CD4-positive, alpha-beta T cell (primary cell): ENCODE data around the gene VPS41. TPM values are rescaled to one million over a fixed set of nuclear protein-coding genes. Genes with fewer than 3 reads are reported as not detected.

Experiments
- ATAC-seq: fragments of 200-7000 bp; cut with Tn5 transposase; one replicate; pipeline ENCODE4 v1.10.0; 2022; ENCODE audit warnings: mild to moderate bottlenecking; ENCODE audit not compliant: poor library complexity
- CTCF ChIA-PET: fragments of 350-600 bp; sonication (Branson Sonifier 250); formaldehyde crosslinking; loops from one replicate; lab custom pipeline; 2021; ENCODE audit warnings: antibody characterized with exemption, inconsistent platforms; lab: Charles Lee
- POLR2A ChIA-PET: fragments of 350-600 bp; sonication (Branson Sonifier 250); formaldehyde crosslinking; loops from one replicate; lab custom pipeline; 2021; ENCODE audit warnings: antibody characterized with exemption, inconsistent platforms; lab: Charles Lee
- DNase-seq, 14 experiments: peaks; one replicate each; pipeline ENCODE4 v3.0.0-alpha.2; 2013 to 2020; ENCODE audit warnings: mixed read lengths in 2 of 14
- H3K27ac ChIP-seq, 2 donors: one replicate each; pipeline versions ENCODE4 v1.5.1 to v1.7.0; 2013; ENCODE audit warnings: low read length in 2 of 2, low read depth in 1 of 2, mild to moderate bottlenecking in 1 of 2
- H3K27me3 ChIP-seq, 2 experiments: 1 replicate in 1 of 2; 2 replicates in 1 of 2; pipeline versions ENCODE4 v1.6.1 to v1.7.0; 2013; ENCODE audit warnings: low read length in 2 of 2, control low read depth in 1 of 2, mild to moderate bottlenecking in 1 of 2, moderate library complexity in 1 of 2; ENCODE audit not compliant: insufficient read depth in 2 of 2, control insufficient read depth in 1 of 2
- H3K36me3 ChIP-seq: one replicate; pipeline ENCODE4 v1.6.1; 2013; ENCODE audit warnings: low read length, control low read depth; ENCODE audit not compliant: insufficient read depth
- H3K4me1 ChIP-seq: one replicate; pipeline ENCODE4 v1.6.1; 2013; ENCODE audit warnings: low read length, control low read depth; ENCODE audit not compliant: insufficient read depth
- H3K4me3 ChIP-seq: one replicate; pipeline ENCODE4 v1.5.1; 2013; ENCODE audit warnings: mild to moderate bottlenecking, low read length, moderate library complexity
- H3K9me3 ChIP-seq, 2 experiments: 1 replicate in 1 of 2; 2 replicates in 1 of 2; pipeline versions ENCODE4 v1.6.1 to v1.7.0; 2013; ENCODE audit warnings: low read length in 2 of 2, mild to moderate bottlenecking in 2 of 2, control low read depth in 1 of 2, moderate library complexity in 1 of 2; ENCODE audit not compliant: control insufficient read depth in 1 of 2, insufficient read depth in 1 of 2
- H3K27ac Mint-ChIP-seq: one replicate; pipeline ENCODE4 v1.8.0; 2020; ENCODE audit warnings: mixed read lengths
- H3K27me3 Mint-ChIP-seq: one replicate; pipeline ENCODE4 v1.8.0; 2021; ENCODE audit warnings: mixed read lengths
- H3K36me3 Mint-ChIP-seq: one replicate; pipeline ENCODE4 v1.8.0; 2021; ENCODE audit warnings: low read depth, mixed read lengths
- H3K4me1 Mint-ChIP-seq: one replicate; pipeline ENCODE4 v1.8.0; 2021; ENCODE audit warnings: low read depth, mixed read lengths
- H3K4me3 Mint-ChIP-seq: one replicate; pipeline ENCODE4 v1.8.0; 2020; ENCODE audit warnings: mild to moderate bottlenecking, mixed read lengths
- H3K9me3 Mint-ChIP-seq: one replicate; pipeline ENCODE4 v1.8.0; 2020; ENCODE audit warnings: mixed read lengths
- CTCF ChIP-seq: fragments of 200-600 bp; IDR thresholded peaks from one replicate; pipeline ENCODE4 v1.8.0; 2022; ENCODE audit warnings: antibody characterized with exemption, mild to moderate bottlenecking
- intact Hi-C, 2 experiments: fragments of 100-400 bp; cut with DNase I in 1 of 2; cut with micrococcal nuclease in 1 of 2; formaldehyde crosslinking; loops; one replicate each; pipeline versions ENCODE4 v1.15.1 to v1.9.0; 2023 to 2025; cut with DNase I, micrococcal nuclease
- total RNA-seq, 174 experiments: library from RNA in 2 of 174; stranded (reverse) in 2 of 174; gene quantifications; one replicate each; pipeline ENCODE4 v1.2.3 and lab custom pipeline; 2021 to 2026

The VPS41 gene
- total RNA-seq, 2 experiments from 2014 or later, result 19.4 to 22.9 TPM

- Histone ChIP-seq H3K27ac (no peak overlapping the region), H3K9me3 (no peaks in the 10 kb centered on the region), H3K36me3 (peaks cover 11% of the 10 kb centered on the region), H3K4me3 (no peak overlapping the region), H3K27me3 (no peaks in the 10 kb centered on the region), H3K4me1 (no peaks in the 10 kb centered on the region)
- no peak overlapping the region for H3K27ac Mint-ChIP-seq
- ATAC-seq (no peak), DNase-seq (no peak)
- no peak overlapping the region for H3K4me3 Mint-ChIP-seq
- TF ChIP-seq CTCF, result no peak
- ChIA-PET CTCF (no interaction called here), POLR2A (no interaction called here)
- no peaks in the 10 kb centered on the region for H3K27me3 Mint-ChIP-seq
- no peaks in the 10 kb centered on the region for H3K36me3 Mint-ChIP-seq
- no peaks in the 10 kb centered on the region for H3K9me3 Mint-ChIP-seq
- H3K4me1 Mint-ChIP-seq, result peaks cover 33% of the 10 kb centered on the region
- intact Hi-C loops, result no loop called here
These were observed 35.6 kb downstream of the VPS41 start for GRCh38 chr7:38873433-38873832.

DNA sequence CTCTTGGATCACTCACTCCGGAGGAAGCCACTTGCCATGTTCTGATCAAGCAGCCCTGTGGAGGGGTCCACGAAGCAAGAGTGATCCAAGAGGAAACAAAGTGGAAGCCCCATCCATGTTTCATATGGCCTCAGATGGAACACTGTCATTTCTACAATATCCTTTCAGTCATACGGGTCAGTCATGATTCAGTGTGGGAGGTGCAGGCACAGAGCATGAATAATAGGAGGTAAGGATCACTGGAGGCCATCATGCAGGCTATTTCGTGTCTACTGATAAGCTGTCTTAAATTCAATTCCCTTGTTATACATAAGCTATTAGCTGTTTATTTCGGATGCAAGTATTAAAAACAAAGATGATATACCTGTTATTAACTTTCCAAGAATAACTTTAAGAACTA lies 36.8 kb downstream of the VPS41 start:
- no peak for TF ChIP-seq CTCF

GRCh38 chr7:38870147-38870546 lies 38.8 kb downstream of the VPS41 start:
- peaks cover 32% of the 10 kb centered on the region for H3K36me3 ChIP-seq
- no peaks in the 10 kb centered on the region for H3K9me3 ChIP-seq
- Mint-ChIP-seq H3K27me3 (no peaks in the 10 kb centered on the region), H3K4me1 (peaks cover 17% of the 10 kb centered on the region), H3K9me3 (no peaks in the 10 kb centered on the region), H3K27ac (no peak overlapping the region), H3K36me3 (no peaks in the 10 kb centered on the region), H3K4me3 (no peak overlapping the region)
- H3K27ac ChIP-seq, result no peak overlapping the region
- CTCF ChIA-PET, result no interaction called here
- intact Hi-C loops, result no loop called here
- POLR2A ChIA-PET, result no interaction called here
- TF ChIP-seq CTCF, result no peak
- DNase-seq (no peak), ATAC-seq (no peak)
- no peaks in the 10 kb centered on the region for H3K27me3 ChIP-seq
- H3K4me3 ChIP-seq, result no peak overlapping the region
- no peaks in the 10 kb centered on the region for H3K4me1 ChIP-seq

More for the DNA sequence above, 36.8 kb downstream of the VPS41 start:
- no peak for ATAC-seq
- no peaks in the 10 kb centered on the region for H3K36me3 Mint-ChIP-seq
- Histone ChIP-seq H3K27ac (no peak overlapping the region), H3K4me1 (no peaks in the 10 kb centered on the region), H3K36me3 (peaks cover 22% of the 10 kb centered on the region), H3K27me3 (no peaks in the 10 kb centered on the region), H3K4me3 (no peak overlapping the region), H3K9me3 (no peaks in the 10 kb centered on the region)
- H3K9me3 Mint-ChIP-seq, result no peaks in the 10 kb centered on the region
- no peaks in the 10 kb centered on the region for H3K27me3 Mint-ChIP-seq
- ChIA-PET POLR2A (no interaction called here), CTCF (interaction anchor here (1.1 kb wide), 1 partner anchor 9 kb away, joined by 3 read pairs; no protein-coding TSS in a partner anchor)
- intact Hi-C loops, result no loop called here
- no peak for DNase-seq
- peaks cover 26% of the 10 kb centered on the region for H3K4me1 Mint-ChIP-seq
- H3K27ac Mint-ChIP-seq, result no peak overlapping the region
- no peak overlapping the region for H3K4me3 Mint-ChIP-seq
